CD4-positive, alpha-beta T cell treated with Interleukin-1 beta for 1 hour (primary cell): ENCODE results near the gene NACA.
"Not testable (repeated sequence)": the region's sequence is repeated elsewhere in the genome, so short reads cannot be mapped to it uniquely, and the experiment has no call there.

Experiments
- DNase-seq, 2 donors: peaks; one replicate each; pipeline ENCODE4 v3.0.0-alpha.2; 2020 to 2022

NACA gene

GRCh38 chr12:56724972-56725722, at the start of gene NACA:
TSS of gene NACA (minus strand) at chr12:56725299. CDS start at chr12:56724521, 778 bp downstream.
- peak; percentile 98 for DNase-seq

GRCh38 chr12:56773113-56773512, 48.0 kb upstream of the NACA start:
- no peak for DNase-seq

- DNase-seq = no peak
Measured at GRCh38 chr12:56772625-56773024, 47.5 kb upstream of the NACA start.

- no peak for DNase-seq
Measured at GRCh38 chr12:56769868-56770267, 44.8 kb upstream of the NACA start.

GRCh38 chr12:56768424-56768823, 43.3 kb upstream of the NACA start:
- DNase-seq = no peak

- DNase-seq = peak in 1 of 2 donors; percentile 32
Measured at GRCh38 chr12:56766535-56766934, 41.4 kb upstream of the NACA start.

GRCh38 chr12:56763753-56764657, 38.9 kb upstream of the NACA start:
- DNase-seq = no peak

- DNase-seq = no peak
Measured at GRCh38 chr12:56761812-56762211, 36.7 kb upstream of the NACA start.

- DNase-seq = no peak
Measured at GRCh38 chr12:56760460-56760859, 35.4 kb upstream of the NACA start.

GRCh38 chr12:56759263-56759908, 34.3 kb upstream of the NACA start:
- DNase-seq = no peak

- no peak for DNase-seq
Measured at GRCh38 chr12:56758728-56759262, 33.7 kb upstream of the NACA start.

- DNase-seq = not testable (repeated sequence)
Measured at GRCh38 chr12:56757971-56758370, 32.9 kb upstream of the NACA start.

- DNase-seq = no peak
Measured at GRCh38 chr12:56753566-56753965, 28.5 kb upstream of the NACA start.

- DNase-seq = peak; percentile 83 to 85
Measured at GRCh38 chr12:56751712-56752598, 26.9 kb upstream of the NACA start, which contains the start of gene PRIM1. TSS of gene PRIM1 (minus strand) at chr12:56752323. CDS start at chr12:56752298, 25 bp downstream.

- not testable (repeated sequence) for DNase-seq
Measured at GRCh38 chr12:56750596-56750995, 25.5 kb upstream of the NACA start.

GRCh38 chr12:56749853-56750252, 24.8 kb upstream of the NACA start:
- no peak for DNase-seq

- DNase-seq = no peak
Measured at GRCh38 chr12:56749359-56749758, 24.3 kb upstream of the NACA start.

GRCh38 chr12:56728139-56728861, 3.2 kb upstream of the NACA start:
- DNase-seq = no peak

- DNase-seq = not testable (repeated sequence)
Measured at GRCh38 chr12:56726196-56726675, 1.1 kb upstream of the NACA start.

GRCh38 chr12:56725723-56726102, 614 bp upstream of the NACA start:
- DNase-seq = no peak

- DNase-seq = no peak
Measured at GRCh38 chr12:56724701-56724971, 463 bp downstream of the NACA start.
